Measurements from ENCODE around the gene KCNQ2. TPM values are rescaled to one million over a fixed set of nuclear protein-coding genes. Genes with fewer than 3 reads are reported as not detected.
A peak's percentile ranks its signal among the peaks of the same experiment; 100 is the strongest.

The KCNQ2 gene
- total RNA-seq, 1 experiment from 2014 or later, result 0.25 TPM

- POLR2A ChIA-PET, result no interaction called here
- H3K4me1 ChIP-seq, result peaks cover 20% of the 10 kb centered on the region
- H3K4me1 Mint-ChIP-seq (ENCODE audit: low read depth, unreplicated experiment), result peaks cover 15% of the 10 kb centered on the region
- intact Hi-C loops (cut with micrococcal nuclease; ENCODE audit: unreplicated experiment), result no loop called here
- peak in 1 of 2 experiments; percentile 40 for DNase-seq
- no peaks in the 10 kb centered on the region for H3K9me3 Mint-ChIP-seq (ENCODE audit: unreplicated experiment)
- no peaks in the 10 kb centered on the region for H3K36me3 ChIP-seq (ENCODE audit: control insufficient read depth, insufficient read depth, low read length)
- CTCF ChIA-PET, result interaction anchor here (0.5 to 1.5 kb wide), 5 partner anchors 9 to 349 kb away, joined by 3 to 4 read pairs (median 3); no protein-coding TSS in a partner anchor
- H3K27me3 ChIP-seq (replicated peaks; ENCODE audit: control insufficient read depth, insufficient read depth, low read length), result no peaks in the 10 kb centered on the region
- no peaks in the 10 kb centered on the region for H3K9me3 ChIP-seq
- H3K4me3 Mint-ChIP-seq (ENCODE audit: unreplicated experiment), result no peak overlapping the region
- H3K27me3 Mint-ChIP-seq (ENCODE audit: insufficient read depth, unreplicated experiment), result no peaks in the 10 kb centered on the region
- H3K4me3 ChIP-seq (ENCODE audit: low read depth, low read length), result no peak overlapping the region
- peaks cover 4% of the 10 kb centered on the region for H3K36me3 Mint-ChIP-seq (ENCODE audit: insufficient read depth, unreplicated experiment)
- no peak for TF ChIP-seq CTCF (IDR thresholded peaks at IDR 0.05; ENCODE audit: insufficient read depth in 1 of 2, low read depth in 1 of 2, low read length in 1 of 2, severe bottlenecking in 1 of 2, unreplicated experiment in 1 of 2)
- no TSS peak for BruUV-seq (replicated peaks)
- H3K27ac Mint-ChIP-seq (ENCODE audit: unreplicated experiment), result no peak overlapping the region
These were observed 110.7 kb downstream of the KCNQ2 start for GRCh38 chr20:63361519-63362435.

- no peak for DNase-seq
- Mint-ChIP-seq H3K27ac (ENCODE audit: unreplicated experiment) (peak within 1 kb of the TSS; percentile 29), H3K36me3 (ENCODE audit: insufficient read depth, unreplicated experiment) (peaks cover 4% of the 10 kb centered on the region), H3K27me3 (ENCODE audit: insufficient read depth, unreplicated experiment) (no peaks in the 10 kb centered on the region), H3K9me3 (ENCODE audit: unreplicated experiment) (no peaks in the 10 kb centered on the region), H3K4me1 (ENCODE audit: low read depth, unreplicated experiment) (peaks cover 15% of the 10 kb centered on the region), H3K4me3 (ENCODE audit: unreplicated experiment) (no peak within 1 kb of the TSS)
- BruUV-seq (replicated peaks), result no TSS peak
- ChIA-PET CTCF (no interaction called here), POLR2A (no interaction called here)
- Histone ChIP-seq H3K9me3 (peaks cover 4% of the 10 kb centered on the region; the same call in 1 of the 2 replicates), H3K4me1 (peaks cover 20% of the 10 kb centered on the region), H3K4me3 (ENCODE audit: low read depth, low read length) (no peak within 1 kb of the TSS), H3K36me3 (ENCODE audit: control insufficient read depth, insufficient read depth, low read length) (no peaks in the 10 kb centered on the region), H3K27me3 (replicated peaks; ENCODE audit: control insufficient read depth, insufficient read depth, low read length) (no peaks in the 10 kb centered on the region)
- intact Hi-C loops (cut with micrococcal nuclease; ENCODE audit: unreplicated experiment), result no loop called here
- no peak for TF ChIP-seq CTCF (IDR thresholded peaks at IDR 0.05; ENCODE audit: insufficient read depth in 1 of 2, low read depth in 1 of 2, low read length in 1 of 2, severe bottlenecking in 1 of 2, unreplicated experiment in 1 of 2)
These were observed 111.5 kb downstream of the KCNQ2 start, which contains the start of gene CHRNA4 for GRCh38 chr20:63360850-63361518. Gene CHRNA4, minus strand, starts transcription at chr20:63361349. Its CDS starts 184 bp downstream, at chr20:63361165.

All from Caco-2 (cell line).